Measurements from ENCODE around the gene UBE2B. TPM values are rescaled to one million over a fixed set of nuclear protein-coding genes. Genes with fewer than 3 reads are reported as not detected.

The UBE2B gene
- total and polyA plus RNA-seq, 2 experiments from 2014 or later: 19.3 to 184 TPM

DNA sequence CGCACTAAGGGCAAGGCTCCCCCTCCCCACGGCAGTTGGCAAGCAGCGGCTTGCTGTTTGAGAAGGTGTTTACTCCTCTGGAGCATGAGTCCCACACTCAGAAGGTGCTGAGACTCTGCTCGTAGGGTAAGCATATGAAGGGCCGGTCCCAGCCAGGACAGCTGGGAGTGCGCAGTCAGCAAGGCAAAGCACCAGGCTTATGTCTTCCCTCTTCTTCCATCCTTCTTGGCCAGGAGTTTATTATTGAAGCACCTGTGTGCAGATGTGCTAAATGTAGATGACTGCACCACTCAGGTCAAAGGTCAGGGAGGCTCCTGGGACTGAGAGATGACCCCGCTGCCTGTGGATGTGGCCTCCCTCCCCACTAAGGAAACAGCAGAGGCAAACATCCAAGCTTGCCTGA, 67.4 kb downstream of the UBE2B start:
- Histone ChIP-seq H3K36me3 (ENCODE audit: insufficient read depth) (no peaks in the 10 kb centered on the region), H3K4me1 (ENCODE audit: insufficient read depth) (peaks cover 11% of the 10 kb centered on the region; the same call in 1 of the 2 replicates), H3K79me2 (replicated peaks; ENCODE audit: insufficient read depth) (no peaks in the 10 kb centered on the region), H3K4me2 (no peak overlapping the region), H3F3A (replicated peaks; ENCODE audit: low read depth) (no peaks in the 10 kb centered on the region), H3K9me2 (ENCODE audit: insufficient read depth) (peaks cover 3% of the 10 kb centered on the region; the same call in 1 of the 2 replicates), H3K4me3 (no peak overlapping the region), H3K27me3 (ENCODE audit: insufficient read depth) (no peaks in the 10 kb centered on the region), H4K20me1 (replicated peaks; ENCODE audit: insufficient read depth) (no peaks in the 10 kb centered on the region), H2AFZ (no peak overlapping the region), H3K27ac (ENCODE audit: low read depth) (peak overlapping the region; percentile 66)
- Mint-ChIP-seq H3K27ac (peak overlapping the region; percentile 24; the same call in 1 of the 2 replicates), H3K27me3 (ENCODE audit: insufficient read depth, low read depth, poor library complexity) (peaks cover 8% of the 10 kb centered on the region), H3K4me3 (no peak overlapping the region; the same call in 2 of the 3 replicates), H3K4me1 (peaks cover 36% of the 10 kb centered on the region), H3K9me3 (no peaks in the 10 kb centered on the region; the same call in 2 of the 3 replicates), H3K36me3 (ENCODE audit: low read depth) (peaks cover 42% of the 10 kb centered on the region)
- no peak for DNase-seq (ENCODE audit: low spot score)
- TF ChIP-seq NANOG (IDR thresholded peaks at IDR 0.05; ENCODE audit: borderline replicate concordance): no peak
- TF ChIP-seq ZNF114 (CRISPR knock-in tag; IDR thresholded peaks at IDR 0.05): no peak
- no peak for TF ChIP-seq ZNF331 (CRISPR knock-in tag; IDR thresholded peaks at IDR 0.05; ENCODE audit: low read depth)
- no peak for TF ChIP-seq REST (IDR thresholded peaks at IDR 0.05; ENCODE audit: unreplicated experiment)
- TF ChIP-seq CREB1 (CRISPR knock-in tag; IDR thresholded peaks at IDR 0.05; ENCODE audit: low read depth): no peak
- no peak for TF ChIP-seq EZH2phosphoT487 (IDR thresholded peaks at IDR 0.05; ENCODE audit: unreplicated experiment)
- no peak for TF ChIP-seq POLR2AphosphoS5 (IDR thresholded peaks at IDR 0.05; ENCODE audit: low read depth)
- no peak for TF ChIP-seq JUNB (IDR thresholded peaks at IDR 0.05; ENCODE audit: unreplicated experiment)
- TF ChIP-seq, protein P1, sequence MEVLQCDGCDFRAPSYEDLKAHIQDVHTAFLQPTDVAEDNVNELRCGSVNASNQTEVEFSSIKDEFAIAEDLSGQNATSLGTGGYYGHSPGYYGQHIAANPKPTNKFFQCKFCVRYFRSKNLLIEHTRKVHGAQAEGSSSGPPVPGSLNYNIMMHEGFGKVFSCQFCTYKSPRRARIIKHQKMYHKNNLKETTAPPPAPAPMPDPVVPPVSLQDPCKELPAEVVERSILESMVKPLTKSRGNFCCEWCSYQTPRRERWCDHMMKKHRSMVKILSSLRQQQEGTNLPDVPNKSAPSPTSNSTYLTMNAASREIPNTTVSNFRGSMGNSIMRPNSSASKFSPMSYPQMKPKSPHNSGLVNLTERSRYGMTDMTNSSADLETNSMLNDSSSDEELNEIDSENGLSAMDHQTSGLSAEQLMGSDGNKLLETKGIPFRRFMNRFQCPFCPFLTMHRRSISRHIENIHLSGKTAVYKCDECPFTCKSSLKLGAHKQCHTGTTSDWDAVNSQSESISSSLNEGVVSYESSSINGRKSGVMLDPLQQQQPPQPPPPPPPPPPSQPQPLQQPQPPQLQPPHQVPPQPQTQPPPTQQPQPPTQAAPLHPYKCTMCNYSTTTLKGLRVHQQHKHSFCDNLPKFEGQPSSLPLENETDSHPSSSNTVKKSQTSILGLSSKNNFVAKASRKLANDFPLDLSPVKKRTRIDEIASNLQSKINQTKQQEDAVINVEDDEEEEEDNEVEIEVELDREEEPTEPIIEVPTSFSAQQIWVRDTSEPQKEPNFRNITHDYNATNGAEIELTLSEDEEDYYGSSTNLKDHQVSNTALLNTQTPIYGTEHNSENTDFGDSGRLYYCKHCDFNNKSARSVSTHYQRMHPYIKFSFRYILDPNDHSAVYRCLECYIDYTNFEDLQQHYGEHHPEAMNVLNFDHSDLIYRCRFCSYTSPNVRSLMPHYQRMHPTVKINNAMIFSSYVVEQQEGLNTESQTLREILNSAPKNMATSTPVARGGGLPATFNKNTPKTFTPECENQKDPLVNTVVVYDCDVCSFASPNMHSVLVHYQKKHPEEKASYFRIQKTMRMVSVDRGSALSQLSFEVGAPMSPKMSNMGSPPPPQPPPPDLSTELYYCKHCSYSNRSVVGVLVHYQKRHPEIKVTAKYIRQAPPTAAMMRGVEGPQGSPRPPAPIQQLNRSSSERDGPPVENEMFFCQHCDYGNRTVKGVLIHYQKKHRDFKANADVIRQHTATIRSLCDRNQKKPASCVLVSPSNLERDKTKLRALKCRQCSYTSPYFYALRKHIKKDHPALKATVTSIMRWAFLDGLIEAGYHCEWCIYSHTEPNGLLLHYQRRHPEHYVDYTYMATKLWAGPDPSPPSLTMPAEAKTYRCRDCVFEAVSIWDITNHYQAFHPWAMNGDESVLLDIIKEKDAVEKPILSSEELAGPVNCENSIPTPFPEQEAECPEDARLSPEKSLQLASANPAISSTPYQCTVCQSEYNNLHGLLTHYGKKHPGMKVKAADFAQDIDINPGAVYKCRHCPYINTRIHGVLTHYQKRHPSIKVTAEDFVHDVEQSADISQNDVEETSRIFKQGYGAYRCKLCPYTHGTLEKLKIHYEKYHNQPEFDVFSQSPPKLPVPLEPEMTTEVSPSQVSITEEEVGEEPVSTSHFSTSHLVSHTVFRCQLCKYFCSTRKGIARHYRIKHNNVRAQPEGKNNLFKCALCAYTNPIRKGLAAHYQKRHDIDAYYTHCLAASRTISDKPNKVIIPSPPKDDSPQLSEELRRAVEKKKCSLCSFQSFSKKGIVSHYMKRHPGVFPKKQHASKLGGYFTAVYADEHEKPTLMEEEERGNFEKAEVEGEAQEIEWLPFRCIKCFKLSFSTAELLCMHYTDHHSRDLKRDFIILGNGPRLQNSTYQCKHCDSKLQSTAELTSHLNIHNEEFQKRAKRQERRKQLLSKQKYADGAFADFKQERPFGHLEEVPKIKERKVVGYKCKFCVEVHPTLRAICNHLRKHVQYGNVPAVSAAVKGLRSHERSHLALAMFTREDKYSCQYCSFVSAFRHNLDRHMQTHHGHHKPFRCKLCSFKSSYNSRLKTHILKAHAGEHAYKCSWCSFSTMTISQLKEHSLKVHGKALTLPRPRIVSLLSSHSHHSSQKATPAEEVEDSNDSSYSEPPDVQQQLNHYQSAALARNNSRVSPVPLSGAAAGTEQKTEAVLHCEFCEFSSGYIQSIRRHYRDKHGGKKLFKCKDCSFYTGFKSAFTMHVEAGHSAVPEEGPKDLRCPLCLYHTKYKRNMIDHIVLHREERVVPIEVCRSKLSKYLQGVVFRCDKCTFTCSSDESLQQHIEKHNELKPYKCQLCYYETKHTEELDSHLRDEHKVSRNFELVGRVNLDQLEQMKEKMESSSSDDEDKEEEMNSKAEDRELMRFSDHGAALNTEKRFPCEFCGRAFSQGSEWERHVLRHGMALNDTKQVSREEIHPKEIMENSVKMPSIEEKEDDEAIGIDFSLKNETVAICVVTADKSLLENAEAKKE (CRISPR knock-in tag; IDR thresholded peaks at IDR 0.05): no peak
- TF ChIP-seq, protein P2, sequence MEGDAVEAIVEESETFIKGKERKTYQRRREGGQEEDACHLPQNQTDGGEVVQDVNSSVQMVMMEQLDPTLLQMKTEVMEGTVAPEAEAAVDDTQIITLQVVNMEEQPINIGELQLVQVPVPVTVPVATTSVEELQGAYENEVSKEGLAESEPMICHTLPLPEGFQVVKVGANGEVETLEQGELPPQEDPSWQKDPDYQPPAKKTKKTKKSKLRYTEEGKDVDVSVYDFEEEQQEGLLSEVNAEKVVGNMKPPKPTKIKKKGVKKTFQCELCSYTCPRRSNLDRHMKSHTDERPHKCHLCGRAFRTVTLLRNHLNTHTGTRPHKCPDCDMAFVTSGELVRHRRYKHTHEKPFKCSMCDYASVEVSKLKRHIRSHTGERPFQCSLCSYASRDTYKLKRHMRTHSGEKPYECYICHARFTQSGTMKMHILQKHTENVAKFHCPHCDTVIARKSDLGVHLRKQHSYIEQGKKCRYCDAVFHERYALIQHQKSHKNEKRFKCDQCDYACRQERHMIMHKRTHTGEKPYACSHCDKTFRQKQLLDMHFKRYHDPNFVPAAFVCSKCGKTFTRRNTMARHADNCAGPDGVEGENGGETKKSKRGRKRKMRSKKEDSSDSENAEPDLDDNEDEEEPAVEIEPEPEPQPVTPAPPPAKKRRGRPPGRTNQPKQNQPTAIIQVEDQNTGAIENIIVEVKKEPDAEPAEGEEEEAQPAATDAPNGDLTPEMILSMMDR (conservative IDR thresholded peaks at IDR 0.05; ENCODE audit: low read depth in 2 of 2): no peak
- no peak for ATAC-seq
